ENCODE results near the gene MAN1A1.
"Not testable (repeated sequence)": the region's sequence is repeated elsewhere in the genome, so short reads cannot be mapped to it uniquely, and the experiment has no call there.

Gene MAN1A1

GRCh38 chr6:119291060-119291459 is 58.5 kb downstream of the MAN1A1 start:
- POLR2A ChIA-PET; H3K36me3 ChIP-seq (ENCODE audit: control insufficient read depth in 2 of 2, insufficient read depth in 1 of 2, low read length in 2 of 2); H3K27ac ChIP-seq (ENCODE audit: extremely low read depth, low read depth, low read length); H3K4me1 ChIP-seq (ENCODE audit: control insufficient read depth, insufficient read depth, low read length); H3K9me3 ChIP-seq (ENCODE audit: control insufficient read depth, insufficient read depth, low read depth, low read length); H3K4me3 ChIP-seq (ENCODE audit: low read depth, low read length): not testable (repeated sequence)
- CTCF ChIA-PET: interaction anchor here (0.6 to 0.9 kb wide), 2 partner anchors 185 to 1515 kb away, joined by 3 to 6 read pairs; no protein-coding TSS in a partner anchor

DNA sequence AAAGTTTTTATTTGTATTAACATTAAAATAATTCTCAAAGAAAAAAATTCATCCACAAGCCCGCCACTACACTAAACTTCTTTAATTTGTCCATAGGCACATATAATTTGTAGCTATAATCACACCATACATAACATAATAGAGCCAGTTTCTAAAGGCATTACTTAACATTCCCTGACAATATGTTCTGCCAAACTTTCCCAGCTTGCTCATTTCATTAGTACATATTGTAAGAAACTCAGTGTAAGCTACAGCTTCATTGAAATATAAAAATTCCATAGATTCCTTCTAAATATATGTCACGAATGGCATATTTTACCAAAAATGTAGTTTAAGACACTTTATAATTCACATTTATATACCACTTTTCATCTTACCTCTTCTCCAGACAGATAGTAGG is 59.3 kb downstream of the MAN1A1 start:
- no peak overlapping the region for H3K4me3 ChIP-seq (ENCODE audit: low read depth, low read length)
- no peak for TF ChIP-seq ZNF146 (tag by site-specific recombination; IDR thresholded peaks at IDR 0.05)
- TF ChIP-seq ZNF211 (tag by site-specific recombination; IDR thresholded peaks at IDR 0.05; ENCODE audit: low read depth): no peak
- no peak for TF ChIP-seq GLI4 (tag by site-specific recombination; IDR thresholded peaks at IDR 0.05)
- no peak for TF ChIP-seq GLIS2 (tag by site-specific recombination; IDR thresholded peaks at IDR 0.05)
- TF ChIP-seq ZNF701 (tag by site-specific recombination; IDR thresholded peaks at IDR 0.05): no peak
- no peak for TF ChIP-seq ZNF223 (tag by site-specific recombination; IDR thresholded peaks at IDR 0.05)
- TF ChIP-seq ZNF19 (tag by site-specific recombination; IDR thresholded peaks at IDR 0.05; ENCODE audit: low read depth): no peak
- no peaks in the 10 kb centered on the region for H3K9me3 ChIP-seq (ENCODE audit: control insufficient read depth, insufficient read depth, low read depth, low read length)
- CTCF ChIA-PET: interaction anchor here (0.9 kb wide), 1 partner anchor 185 kb away, joined by 3 read pairs; no protein-coding TSS in a partner anchor
- no peaks in the 10 kb centered on the region for H3K4me1 ChIP-seq (ENCODE audit: control insufficient read depth, insufficient read depth, low read length)
- H3K36me3 ChIP-seq (ENCODE audit: control insufficient read depth in 2 of 2, insufficient read depth in 1 of 2, low read length in 2 of 2): peaks cover 0 to 6% of the 10 kb centered on the region in 2 experiments; a peak in 1 of 3 replicates
- H3K27ac ChIP-seq (ENCODE audit: extremely low read depth, low read depth, low read length): no peak overlapping the region
- POLR2A ChIA-PET: no interaction called here

- Histone ChIP-seq H3K9me3 (ENCODE audit: control insufficient read depth, insufficient read depth, low read depth, low read length) (no peaks in the 10 kb centered on the region), H3K36me3 (ENCODE audit: control insufficient read depth in 2 of 2, insufficient read depth in 1 of 2, low read length in 2 of 2) (peaks cover 0 to 6% of the 10 kb centered on the region in 2 experiments; a peak in 1 of 3 replicates), H3K4me3 (ENCODE audit: low read depth, low read length) (no peak overlapping the region), H3K4me1 (ENCODE audit: control insufficient read depth, insufficient read depth, low read length) (no peaks in the 10 kb centered on the region), H3K27ac (ENCODE audit: extremely low read depth, low read depth, low read length) (no peak overlapping the region)
- ChIA-PET CTCF (no interaction called here), POLR2A (no interaction called here)
- TF ChIP-seq ZNF792 (tag by site-specific recombination; IDR thresholded peaks at IDR 0.05) (no peak), MZF1 (tag by site-specific recombination; IDR thresholded peaks at IDR 0.05; ENCODE audit: borderline replicate concordance) (no peak), SP2 (tag by site-specific recombination; IDR thresholded peaks at IDR 0.05) (no peak), ZNF184 (tag by site-specific recombination; IDR thresholded peaks at IDR 0.05) (no peak), ZNF335 (tag by site-specific recombination; conservative IDR thresholded peaks at IDR 0.05) (no peak), BCL11A (tag by site-specific recombination; IDR thresholded peaks at IDR 0.05; ENCODE audit: low read depth) (no peak), ZBTB7A (tag by site-specific recombination; IDR thresholded peaks at IDR 0.05; ENCODE audit: low read depth) (no peak), GLI4 (tag by site-specific recombination; IDR thresholded peaks at IDR 0.05) (no peak), HOXD13 (CRISPR knock-in tag; IDR thresholded peaks at IDR 0.05; ENCODE audit: borderline replicate concordance) (no peak), ZEB2 (tag by site-specific recombination; IDR thresholded peaks at IDR 0.05) (no peak), ZNF341 (tag by site-specific recombination; IDR thresholded peaks at IDR 0.05; ENCODE audit: low read depth) (no peak), ZNF654 (tag by site-specific recombination; IDR thresholded peaks at IDR 0.05; ENCODE audit: low read depth) (no peak), ZNF473 (tag by site-specific recombination; IDR thresholded peaks at IDR 0.05) (no peak), ZNF292 (tag by site-specific recombination; IDR thresholded peaks at IDR 0.05; ENCODE audit: borderline replicate concordance, low read depth) (no peak), ZNF510 (tag by site-specific recombination; IDR thresholded peaks at IDR 0.05; ENCODE audit: insufficient replicate concordance) (no peak), GLI2 (tag by site-specific recombination; IDR thresholded peaks at IDR 0.05; ENCODE audit: borderline replicate concordance, low read depth) (no peak), ZFP69B (tag by site-specific recombination; IDR thresholded peaks at IDR 0.05) (no peak), ZNF24 (tag by site-specific recombination; IDR thresholded peaks at IDR 0.05) (no peak)
- TF ChIP-seq, protein P1, sequence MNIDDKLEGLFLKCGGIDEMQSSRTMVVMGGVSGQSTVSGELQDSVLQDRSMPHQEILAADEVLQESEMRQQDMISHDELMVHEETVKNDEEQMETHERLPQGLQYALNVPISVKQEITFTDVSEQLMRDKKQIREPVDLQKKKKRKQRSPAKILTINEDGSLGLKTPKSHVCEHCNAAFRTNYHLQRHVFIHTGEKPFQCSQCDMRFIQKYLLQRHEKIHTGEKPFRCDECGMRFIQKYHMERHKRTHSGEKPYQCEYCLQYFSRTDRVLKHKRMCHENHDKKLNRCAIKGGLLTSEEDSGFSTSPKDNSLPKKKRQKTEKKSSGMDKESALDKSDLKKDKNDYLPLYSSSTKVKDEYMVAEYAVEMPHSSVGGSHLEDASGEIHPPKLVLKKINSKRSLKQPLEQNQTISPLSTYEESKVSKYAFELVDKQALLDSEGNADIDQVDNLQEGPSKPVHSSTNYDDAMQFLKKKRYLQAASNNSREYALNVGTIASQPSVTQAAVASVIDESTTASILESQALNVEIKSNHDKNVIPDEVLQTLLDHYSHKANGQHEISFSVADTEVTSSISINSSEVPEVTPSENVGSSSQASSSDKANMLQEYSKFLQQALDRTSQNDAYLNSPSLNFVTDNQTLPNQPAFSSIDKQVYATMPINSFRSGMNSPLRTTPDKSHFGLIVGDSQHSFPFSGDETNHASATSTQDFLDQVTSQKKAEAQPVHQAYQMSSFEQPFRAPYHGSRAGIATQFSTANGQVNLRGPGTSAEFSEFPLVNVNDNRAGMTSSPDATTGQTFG (tag by site-specific recombination; IDR thresholded peaks at IDR 0.05; ENCODE audit: borderline replicate concordance): no peak
Observed at GRCh38 chr6:119289651-119290050, 59.9 kb downstream of the MAN1A1 start.

Data from HEK293 (cell line).